IMR-90 (cell line): ENCODE data around the gene PIP5K1B. TPM values are rescaled to one million over a fixed set of nuclear protein-coding genes. Genes with fewer than 3 reads are reported as not detected.

Experiments
- ATAC-seq: fragments of 200-7000 bp; cut with Tn5 transposase; 2 replicates; pipeline ENCODE4 v1.9.1; 2020; ENCODE audit warnings: low read depth, mild to moderate bottlenecking, moderate library complexity
- BruUV-seq: library from RNA; stranded (reverse); fragments of 400-500 nt; replicated peaks from 2 replicates; lab custom pipeline; 2021; lab: Mats Ljungman, UMichigan
- CTCF ChIA-PET: fragments of 300-600 bp; formaldehyde crosslinking; extraction: SDS; loops from one replicate; lab custom pipeline; 2021; ENCODE audit warnings: antibody characterized with exemption; lab: Yijun Ruan, JAX
- POLR2A ChIA-PET: fragments of 300-600 bp; sonication (Branson Sonifier 250); formaldehyde crosslinking; loops from one replicate; lab custom pipeline; 2022; ENCODE audit warnings: antibody characterized with exemption; ENCODE audit not compliant: unreplicated experiment; lab: Charles Lee
- DNase-seq: peaks from one replicate; pipeline ENCODE4 v3.0.0; 2013
- H2AFZ ChIP-seq: replicated peaks from 2 replicates; pipeline ENCODE3; 2013; ENCODE audit warnings: low read length, mild to moderate bottlenecking; ENCODE audit not compliant: poor library complexity
- H2AK5ac ChIP-seq: 2 replicates; pipeline ENCODE4 v1.6.1; 2013; ENCODE audit warnings: low read depth, low read length, inconsistent platforms
- H2AK9ac ChIP-seq: replicated peaks from 2 replicates; pipeline ENCODE3; 2013; ENCODE audit warnings: mild to moderate bottlenecking, low read depth, low read length, moderate library complexity; ENCODE audit not compliant: poor library complexity
- H2BK120ac ChIP-seq: 2 replicates; pipeline ENCODE4 v1.6.1; 2013; ENCODE audit warnings: low read depth, low read length, inconsistent platforms
- H2BK15ac ChIP-seq: 3 replicates; pipeline ENCODE4 v1.6.1; 2013; ENCODE audit warnings: low read depth, low read length, inconsistent platforms
- H2BK20ac ChIP-seq: 2 replicates; pipeline ENCODE4 v1.6.1; 2013; ENCODE audit warnings: low read depth, mild to moderate bottlenecking, inconsistent platforms, low read length, moderate library complexity
- H2BK5ac ChIP-seq: 2 replicates; pipeline ENCODE4 v1.6.1; 2013; ENCODE audit warnings: mild to moderate bottlenecking, low read depth, low read length, inconsistent platforms; ENCODE audit not compliant: poor library complexity, severe bottlenecking
- H3K14ac ChIP-seq: replicated peaks from 2 replicates; pipeline ENCODE4 v1.6.1; 2013; ENCODE audit warnings: low read depth, low read length, inconsistent platforms
- H3K18ac ChIP-seq: 2 replicates; pipeline ENCODE4 v1.6.1; 2013; ENCODE audit warnings: low read depth, low read length, control low read depth
- H3K23ac ChIP-seq: 2 replicates; pipeline ENCODE4 v1.6.1; 2013; ENCODE audit warnings: low read depth, low read length, inconsistent platforms
- H3K27ac ChIP-seq: 2 replicates; pipeline ENCODE4 v1.5.1; 2013; ENCODE audit warnings: mild to moderate bottlenecking, control low read depth, low read length; ENCODE audit not compliant: insufficient read depth
- H3K27me3 ChIP-seq: 2 replicates; pipeline ENCODE4 v1.6.1; 2013; ENCODE audit warnings: low read length; ENCODE audit not compliant: control insufficient read depth, insufficient read depth
- H3K36me3 ChIP-seq: 2 replicates; pipeline ENCODE4 v1.6.1; 2013; ENCODE audit warnings: low read length, mixed read lengths; ENCODE audit not compliant: control insufficient read depth, insufficient read depth
- H3K4ac ChIP-seq: 2 replicates; pipeline ENCODE4 v1.6.1; 2013; ENCODE audit warnings: low read depth, low read length, inconsistent platforms
- H3K4me1 ChIP-seq: 2 replicates; pipeline ENCODE4 v1.6.1; 2013; ENCODE audit warnings: low read length, mixed read lengths; ENCODE audit not compliant: control insufficient read depth, insufficient read depth
- H3K4me2 ChIP-seq: 2 replicates; pipeline ENCODE4 v1.6.1; 2013; ENCODE audit warnings: low read depth, mild to moderate bottlenecking, control low read depth, low read length, moderate library complexity
- H3K4me3 ChIP-seq: 2 replicates; pipeline ENCODE4 v1.5.1; 2013; ENCODE audit warnings: low read depth, mild to moderate bottlenecking, control low read depth, low read length, moderate library complexity; ENCODE audit not compliant: insufficient read depth
- H3K56ac ChIP-seq: 2 replicates; pipeline ENCODE4 v1.6.1; 2013; ENCODE audit warnings: low read length, inconsistent platforms; ENCODE audit not compliant: insufficient read depth; ENCODE audit errors: extremely low read depth
- H3K79me1 ChIP-seq, 2 experiments: 2 replicates each; pipeline ENCODE4 v1.6.1; 2013; ENCODE audit warnings: low read length in 2 of 2, inconsistent platforms in 1 of 2, low read depth in 1 of 2
- H3K9ac ChIP-seq: 2 replicates; pipeline ENCODE4 v1.6.1; 2013; ENCODE audit warnings: low read depth, low read length, control low read depth
- H3K9me1 ChIP-seq: 2 replicates; pipeline ENCODE4 v1.6.1; 2013; ENCODE audit warnings: low read length, inconsistent platforms; ENCODE audit not compliant: insufficient read depth
- H3K9me3 ChIP-seq: 2 replicates; pipeline ENCODE4 v1.6.1; 2013; ENCODE audit warnings: low read length; ENCODE audit not compliant: control insufficient read depth, insufficient read depth
- H4K20me1 ChIP-seq: 2 replicates; pipeline ENCODE4 v1.6.1; 2013; ENCODE audit warnings: low read length, inconsistent platforms; ENCODE audit not compliant: insufficient read depth
- H4K5ac ChIP-seq: 2 replicates; pipeline ENCODE4 v1.6.1; 2013; ENCODE audit warnings: mild to moderate bottlenecking, low read depth, low read length, control low read depth
- H4K8ac ChIP-seq, 2 experiments: 2 replicates each; pipeline ENCODE4 v1.6.1; 2013; ENCODE audit warnings: low read depth in 2 of 2, low read length in 2 of 2, control low read depth in 1 of 2, inconsistent platforms in 1 of 2
- H4K91ac ChIP-seq: 2 replicates; pipeline ENCODE4 v1.6.1; 2013; ENCODE audit warnings: low read depth, low read length, inconsistent platforms; ENCODE audit not compliant: insufficient read depth
- BHLHE40 ChIP-seq: fragments of 150-350 bp; IDR thresholded peaks from 2 replicates; pipeline ENCODE4 v1.6.1; 2016; ENCODE audit warnings: mild to moderate bottlenecking, low read depth, low read length
- CEBPB ChIP-seq: IDR thresholded peaks from 2 replicates; pipeline ENCODE4 v1.6.1; 2012; ENCODE audit warnings: low read depth, low read length, improper control_type of control experiment
- CHD1 ChIP-seq: IDR thresholded peaks from 2 replicates; pipeline ENCODE4 v1.6.1; 2012; ENCODE audit warnings: low read depth, low read length, improper control_type of control experiment
- CTCF ChIP-seq: conservative IDR thresholded peaks from 2 replicates; pipeline ENCODE4 v1.5.1; 2012; ENCODE audit warnings: mild to moderate bottlenecking, low read depth, low read length, improper control_type of control experiment
- ELK1 ChIP-seq: fragments of 150-350 bp; IDR thresholded peaks from 2 replicates; pipeline ENCODE4 v1.6.1; 2016; ENCODE audit warnings: low read depth, mild to moderate bottlenecking, low read length, moderate library complexity, borderline replicate concordance
- FOS ChIP-seq: fragments of 150-350 bp; IDR thresholded peaks from 2 replicates; pipeline ENCODE4 v1.6.1; 2016; ENCODE audit warnings: low read depth, low read length
- MAFK ChIP-seq: IDR thresholded peaks from 2 replicates; pipeline ENCODE4 v1.6.1; 2012; ENCODE audit warnings: low read depth, low read length, improper control_type of control experiment
- MAZ ChIP-seq: IDR thresholded peaks from 2 replicates; pipeline ENCODE4 v1.6.1; 2012; ENCODE audit warnings: low read depth, mild to moderate bottlenecking, low read length, improper control_type of control experiment, moderate library complexity, borderline replicate concordance
- MXI1 ChIP-seq: IDR thresholded peaks from 2 replicates; pipeline ENCODE4 v1.6.1; 2012; ENCODE audit warnings: low read depth, mild to moderate bottlenecking, low read length, moderate library complexity, borderline replicate concordance
- NFE2L2 ChIP-seq: fragments of 150-350 bp; IDR thresholded peaks from 2 replicates; pipeline ENCODE4 v1.6.1; 2016; ENCODE audit warnings: low read depth, mild to moderate bottlenecking, low read length
- POLR2A ChIP-seq: IDR thresholded peaks from 2 replicates; pipeline ENCODE4 v1.6.1; 2012; ENCODE audit warnings: mild to moderate bottlenecking, low read depth, low read length
- RAD21 ChIP-seq: IDR thresholded peaks from 2 replicates; pipeline ENCODE4 v1.6.1; 2012; ENCODE audit warnings: low read length, improper control_type of control experiment
- RCOR1 ChIP-seq: IDR thresholded peaks from 2 replicates; pipeline ENCODE4 v1.6.1; 2012; ENCODE audit warnings: mild to moderate bottlenecking, low read length, improper control_type of control experiment; ENCODE audit not compliant: insufficient replicate concordance
- RFX5 ChIP-seq: IDR thresholded peaks from 2 replicates; pipeline ENCODE4 v1.8.0; 2012; ENCODE audit warnings: low read depth, mild to moderate bottlenecking, low read length, moderate library complexity
- SMC3 ChIP-seq: fragments of 150-350 bp; IDR thresholded peaks from 2 replicates; pipeline ENCODE4 v1.6.1; 2016; ENCODE audit warnings: low read depth, mild to moderate bottlenecking, antibody characterized with exemption, low read length, moderate library complexity
- USF2 ChIP-seq: fragments of 150-350 bp; IDR thresholded peaks from 2 replicates; pipeline ENCODE4 v1.6.1; 2017; ENCODE audit warnings: mild to moderate bottlenecking, antibody characterized with exemption, low read length, low read depth
- WGBS, 2 experiments: methylation state at CpG; one replicate each; pipeline versions ENCODE4 v1.1.5 to v1.1.7; 2013; ENCODE audit warnings: missing lambda C conversion rate in 2 of 2; ENCODE audit not compliant: insufficient read length in 1 of 2; ENCODE audit errors: extremely low coverage in 2 of 2; 5-methylcytosine and 5-hydroxymethylcytosine counted together
- dilution Hi-C: fragments of 300-500 bp; cut with HindIII; formaldehyde crosslinking; loops from one replicate; pipeline ENCODE4 v1.14.3; 2018; ENCODE audit warnings: low sequenced_read_pairs; ENCODE audit not compliant: unreplicated experiment
- in situ Hi-C: fragments of 300-500 bp; cut with MboI; formaldehyde crosslinking; loops from 3 replicates; pipeline ENCODE4 v1.14.3; 2019; ENCODE audit warnings: low sequenced_read_pairs, inconsistent platforms, mixed read lengths
- intact Hi-C: fragments of 100-400 bp; cut with micrococcal nuclease; formaldehyde crosslinking; loops from 2 replicates; pipeline ENCODE4 v1.10.0; 2022
- polyA plus RNA-seq, 3 experiments: library from polyadenylated mRNA; depleted of rRNA; stranded (reverse); fragments of >200 nt; gene quantifications; 2 replicates each; pipeline ENCODE4 v1.2.3, GENCODE V29; 2012; ENCODE audit warnings: low replicate concordance in 1 of 3
- total RNA-seq: library from RNA; depleted of rRNA; stranded (reverse); fragments of >200 nt; gene quantifications from 2 replicates; pipeline ENCODE4 v1.2.3, GENCODE V29; 2012

Gene PIP5K1B
- total and polyA plus RNA-seq, 2 of the 4 experiments (the other 2 are of a cell fraction), result not detected

- ATAC-seq, result no peak
- H2BK15ac ChIP-seq, result no peak overlapping the region
- ChIA-PET POLR2A (no interaction called here), CTCF (no interaction called here)
- no peak overlapping the region for H3K14ac ChIP-seq
- H4K5ac ChIP-seq, result no peak overlapping the region
- no peaks in the 10 kb centered on the region for H3K9me1 ChIP-seq
- no peak overlapping the region for H3K18ac ChIP-seq
- no peak overlapping the region for H3K23ac ChIP-seq
- H4K91ac ChIP-seq, result no peak overlapping the region
- no peak overlapping the region for H3K4ac ChIP-seq
- H4K8ac ChIP-seq, result no peak overlapping the region
- no peak overlapping the region for H2AFZ ChIP-seq
- H3K27me3 ChIP-seq, result no peaks in the 10 kb centered on the region; the same call in 1 of the 2 replicates
- no peak overlapping the region for H2BK5ac ChIP-seq
- in situ Hi-C loops, result no loop called here
- no peak overlapping the region for H3K4me2 ChIP-seq
- no peak overlapping the region for H2AK9ac ChIP-seq
- BruUV-seq, result no TSS peak
- H3K36me3 ChIP-seq, result no peaks in the 10 kb centered on the region
- intact Hi-C loops, result no loop called here
- H3K9me3 ChIP-seq, result no peaks in the 10 kb centered on the region
- no peak overlapping the region for H3K9ac ChIP-seq
- no peak overlapping the region for H2AK5ac ChIP-seq
- H3K79me1 ChIP-seq, result no peaks in the 10 kb centered on the region
- dilution Hi-C loops, result no loop called here
- H3K4me1 ChIP-seq, result no peaks in the 10 kb centered on the region
- TF ChIP-seq CHD1 (no peak), USF2 (no peak), RCOR1 (no peak), FOS (no peak), POLR2A (no peak), ELK1 (no peak), SMC3 (no peak), MXI1 (no peak), RFX5 (no peak), NFE2L2 (no peak), BHLHE40 (no peak), CEBPB (no peak), RAD21 (no peak), MAFK (no peak), MAZ (no peak), CTCF (no peak)
- H3K27ac ChIP-seq, result no peak overlapping the region
- no peak overlapping the region for H3K4me3 ChIP-seq
- H2BK120ac ChIP-seq, result no peak overlapping the region
- H2BK20ac ChIP-seq, result no peak overlapping the region
- WGBS, 2 experiments, result 67% methylated on average over 1 of the region's 2 CpGs; no CpG with 5 or more reads in 1 of the 2 experiments
- DNase-seq, result no peak
- H4K20me1 ChIP-seq, result no peaks in the 10 kb centered on the region
- H3K56ac ChIP-seq, result no peak overlapping the region
Observed at GRCh38 chr9:68715181-68715456, 10.1 kb downstream of the PIP5K1B start.
